ENCODE measurements around the gene TFB2M. TPM values are rescaled to one million over a fixed set of nuclear protein-coding genes. Genes with fewer than 3 reads are reported as not detected.
A peak's percentile ranks its signal among the peaks of the same experiment; 100 is the strongest.
"Not testable (repeated sequence)": the region's sequence is repeated elsewhere in the genome, so short reads cannot be mapped to it uniquely, and the experiment has no call there.

Gene TFB2M
- total RNA-seq, 5 donors from 2014 or later (not counting 1 experiment from before 2014, with no cell fraction given) = 8.5 to 11.8 (median 10.1) TPM

- H3K9me3 ChIP-seq = no peaks in the 10 kb centered on the region
- Mint-ChIP-seq H3K4me1 (peaks cover 58 to 66% (median 65%) of the 10 kb centered on the region in 3 donors), H3K9me3 (no peaks in the 10 kb centered on the region), H3K27ac (no peak overlapping the region), H3K27me3 (no peaks in the 10 kb centered on the region), H3K4me3 (no peak overlapping the region), H3K36me3 (peaks cover 48% of the 10 kb centered on the region)
- no peak overlapping the region for H3K4me3 ChIP-seq (ENCODE audit: control insufficient read depth in 1 of 2, extremely low read depth in 1 of 2, low read length in 1 of 2)
- ATAC-seq (replicated peaks in 1 of 4) = no peak
- H3K27me3 ChIP-seq (replicated peaks in 1 of 2; ENCODE audit: control insufficient read depth in 2 of 2, extremely low read depth in 1 of 2, insufficient read depth in 2 of 2, low read length in 1 of 2) = no peaks in the 10 kb centered on the region
- H3K4me1 ChIP-seq (ENCODE audit: control insufficient read depth in 1 of 2, extremely low read depth in 1 of 2, insufficient read depth in 2 of 2, low read length in 2 of 2) = peaks cover 2 to 3% of the 10 kb centered on the region in 2 experiments
- ChIA-PET POLR2A (no interaction called here), CTCF (interaction anchor here in 1 of 2 donors (0.6 kb wide), 1 partner anchor 109 kb away, joined by 3 read pairs; no protein-coding TSS in a partner anchor)
- H3K27ac ChIP-seq (ENCODE audit: low read length) = no peak overlapping the region
- no peak for DNase-seq
- peaks cover 0 to 32% of the 10 kb centered on the region in 2 donors for H3K36me3 ChIP-seq (ENCODE audit: control insufficient read depth in 2 of 2, extremely low read depth in 1 of 2, insufficient read depth in 1 of 2, low read length in 1 of 2)
These were observed 26.6 kb upstream of the TFB2M start for GRCh38 chr1:246592695-246593094.

GRCh38 chr1:246591958-246592357 is 25.9 kb upstream of the TFB2M start:
- Histone ChIP-seq H3K4me1 (ENCODE audit: control insufficient read depth in 1 of 2, extremely low read depth in 1 of 2, insufficient read depth in 2 of 2, low read length in 2 of 2) (peaks cover 2 to 3% of the 10 kb centered on the region in 2 experiments), H3K4me3 (ENCODE audit: control insufficient read depth in 1 of 2, extremely low read depth in 1 of 2, low read length in 1 of 2) (no peak overlapping the region), H3K9me3 (no peaks in the 10 kb centered on the region), H3K27me3 (replicated peaks in 1 of 2; ENCODE audit: control insufficient read depth in 2 of 2, extremely low read depth in 1 of 2, insufficient read depth in 2 of 2, low read length in 1 of 2) (no peaks in the 10 kb centered on the region), H3K36me3 (ENCODE audit: control insufficient read depth in 2 of 2, extremely low read depth in 1 of 2, insufficient read depth in 1 of 2, low read length in 1 of 2) (peaks cover 0 to 32% of the 10 kb centered on the region in 2 donors), H3K27ac (ENCODE audit: low read length) (no peak overlapping the region)
- Mint-ChIP-seq H3K27me3 (no peaks in the 10 kb centered on the region), H3K4me3 (no peak overlapping the region), H3K4me1 (peaks cover 60 to 66% (median 65%) of the 10 kb centered on the region in 3 donors), H3K27ac (no peak overlapping the region), H3K36me3 (peaks cover 43% of the 10 kb centered on the region), H3K9me3 (no peaks in the 10 kb centered on the region)
- POLR2A ChIA-PET = no interaction called here
- no peak for DNase-seq
- ATAC-seq (replicated peaks in 1 of 4) = no peak
- CTCF ChIA-PET = no interaction called here
- WGBS (ENCODE audit: insufficient coverage) = 93% methylated on average over 11 of the region's 13 CpGs

GRCh38 chr1:246591504-246591903 is 25.4 kb upstream of the TFB2M start:
- Mint-ChIP-seq H3K36me3 (peaks cover 39% of the 10 kb centered on the region), H3K4me3 (no peak overlapping the region)

GRCh38 chr1:246591047-246591446 is 25.0 kb upstream of the TFB2M start:
- CTCF ChIA-PET = interaction anchor here in 1 of 2 donors (0.5 kb wide), 1 partner anchor 799 kb away, joined by 3 read pairs; no protein-coding TSS in a partner anchor
- H3K4me3 Mint-ChIP-seq = no peak overlapping the region
- Histone ChIP-seq H3K4me3 (ENCODE audit: control insufficient read depth in 1 of 2, extremely low read depth in 1 of 2, low read length in 1 of 2) (no peak overlapping the region), H3K9me3 (no peaks in the 10 kb centered on the region), H3K4me1 (ENCODE audit: control insufficient read depth in 1 of 2, extremely low read depth in 1 of 2, insufficient read depth in 2 of 2, low read length in 2 of 2) (peaks cover 0 to 2% of the 10 kb centered on the region in 2 experiments), H3K27me3 (replicated peaks in 1 of 2; ENCODE audit: control insufficient read depth in 2 of 2, extremely low read depth in 1 of 2, insufficient read depth in 2 of 2, low read length in 1 of 2) (no peaks in the 10 kb centered on the region), H3K36me3 (ENCODE audit: control insufficient read depth in 2 of 2, extremely low read depth in 1 of 2, insufficient read depth in 1 of 2, low read length in 1 of 2) (peaks cover 0 to 32% of the 10 kb centered on the region in 2 donors), H3K27ac (ENCODE audit: low read length) (no peak overlapping the region)
- POLR2A ChIA-PET = no interaction called here
- no peaks in the 10 kb centered on the region for H3K27me3 Mint-ChIP-seq
- ATAC-seq (replicated peaks in 1 of 4) = no peak
- no peaks in the 10 kb centered on the region for H3K9me3 Mint-ChIP-seq
- peaks cover 40% of the 10 kb centered on the region for H3K36me3 Mint-ChIP-seq
- peaks cover 55 to 63% (median 63%) of the 10 kb centered on the region in 3 donors for H3K4me1 Mint-ChIP-seq
- peak overlapping the region in 1 of 2 donors; percentile 44 for H3K27ac Mint-ChIP-seq
- no peak for DNase-seq

More at GRCh38 chr1:246591504-246591903, 25.4 kb upstream of the TFB2M start:
- DNase-seq (no peak), ATAC-seq (replicated peaks in 1 of 4) (no peak)
- POLR2A ChIA-PET = no interaction called here
- Mint-ChIP-seq H3K4me1 (peaks cover 55 to 63% (median 63%) of the 10 kb centered on the region in 3 donors), H3K27ac (no peak overlapping the region), H3K27me3 (no peaks in the 10 kb centered on the region), H3K9me3 (no peaks in the 10 kb centered on the region)
- H3K27ac ChIP-seq (ENCODE audit: low read length) = no peak overlapping the region
- H3K36me3 ChIP-seq (ENCODE audit: control insufficient read depth in 2 of 2, extremely low read depth in 1 of 2, insufficient read depth in 1 of 2, low read length in 1 of 2) = peaks cover 0 to 32% of the 10 kb centered on the region in 2 donors
- H3K9me3 ChIP-seq = no peaks in the 10 kb centered on the region
- CTCF ChIA-PET = no interaction called here
- WGBS (ENCODE audit: insufficient coverage) = 56% methylated on average over 5 of the region's 6 CpGs
- H3K4me3 ChIP-seq (ENCODE audit: control insufficient read depth in 1 of 2, extremely low read depth in 1 of 2, low read length in 1 of 2) = no peak overlapping the region
- H3K4me1 ChIP-seq (ENCODE audit: control insufficient read depth in 1 of 2, extremely low read depth in 1 of 2, insufficient read depth in 2 of 2, low read length in 2 of 2) = peaks cover under 1 to 2% of the 10 kb centered on the region in 2 experiments
- no peaks in the 10 kb centered on the region for H3K27me3 ChIP-seq (replicated peaks in 1 of 2; ENCODE audit: control insufficient read depth in 2 of 2, extremely low read depth in 1 of 2, insufficient read depth in 2 of 2, low read length in 1 of 2)

- H3K27me3 ChIP-seq (replicated peaks in 1 of 2; ENCODE audit: control insufficient read depth in 2 of 2, extremely low read depth in 1 of 2, insufficient read depth in 2 of 2, low read length in 1 of 2); H3K4me1 ChIP-seq (ENCODE audit: control insufficient read depth in 1 of 2, extremely low read depth in 1 of 2, insufficient read depth in 2 of 2, low read length in 2 of 2); H3K27me3 Mint-ChIP-seq; H3K4me3 ChIP-seq (ENCODE audit: control insufficient read depth in 1 of 2, extremely low read depth in 1 of 2, low read length in 1 of 2); POLR2A ChIA-PET; H3K9me3 Mint-ChIP-seq; H3K9me3 ChIP-seq; DNase-seq; H3K27ac ChIP-seq (ENCODE audit: low read length); CTCF ChIA-PET; ATAC-seq (replicated peaks in 1 of 4): not testable (repeated sequence)
- peaks cover 56 to 61% (median 60%) of the 10 kb centered on the region in 3 donors for H3K4me1 Mint-ChIP-seq
- peaks cover 34% of the 10 kb centered on the region for H3K36me3 Mint-ChIP-seq
- H3K27ac Mint-ChIP-seq = peak overlapping the region in 1 of 2 donors; percentile 46
- 92% methylated on average over 2 of the region's 10 CpGs for WGBS (ENCODE audit: insufficient coverage)
- H3K4me3 Mint-ChIP-seq = peak overlapping the region in 1 of 3 donors; percentile 35
- peaks cover 0 to 32% of the 10 kb centered on the region in 2 donors for H3K36me3 ChIP-seq (ENCODE audit: control insufficient read depth in 2 of 2, extremely low read depth in 1 of 2, insufficient read depth in 1 of 2, low read length in 1 of 2)
These were observed 23.9 kb upstream of the TFB2M start for GRCh38 chr1:246589919-246590318.

- H3K4me3 Mint-ChIP-seq = no peak overlapping the region
- Histone ChIP-seq H3K4me3 (ENCODE audit: control insufficient read depth in 1 of 2, extremely low read depth in 1 of 2, low read length in 1 of 2) (no peak overlapping the region), H3K36me3 (ENCODE audit: control insufficient read depth in 2 of 2, extremely low read depth in 1 of 2, insufficient read depth in 1 of 2, low read length in 1 of 2) (peaks cover 0 to 32% of the 10 kb centered on the region in 2 donors), H3K27ac (ENCODE audit: low read length) (no peak overlapping the region), H3K4me1 (ENCODE audit: control insufficient read depth in 1 of 2, extremely low read depth in 1 of 2, insufficient read depth in 2 of 2, low read length in 2 of 2) (peaks cover 0 to 11% of the 10 kb centered on the region in 2 experiments), H3K27me3 (replicated peaks in 1 of 2; ENCODE audit: control insufficient read depth in 2 of 2, extremely low read depth in 1 of 2, insufficient read depth in 2 of 2, low read length in 1 of 2) (no peaks in the 10 kb centered on the region), H3K9me3 (no peaks in the 10 kb centered on the region)
- ChIA-PET CTCF (no interaction called here), POLR2A (no interaction called here)
- peaks cover 48% of the 10 kb centered on the region for H3K36me3 Mint-ChIP-seq
- no peak overlapping the region for H3K27ac Mint-ChIP-seq
- DNase-seq = no peak
- no peak for ATAC-seq (replicated peaks in 1 of 4)
- H3K4me1 Mint-ChIP-seq = peaks cover 67 to 68% (median 68%) of the 10 kb centered on the region in 3 donors
- no peaks in the 10 kb centered on the region for H3K27me3 Mint-ChIP-seq
- no peaks in the 10 kb centered on the region for H3K9me3 Mint-ChIP-seq
- no CpG with 5 or more reads among the region's 2 CpGs for WGBS (ENCODE audit: insufficient coverage)
These were observed 22.2 kb upstream of the TFB2M start for GRCh38 chr1:246588159-246588721.
